Caki2 (cell line): ENCODE measurements around the gene BARX1. TPM values are rescaled to one million over a fixed set of nuclear protein-coding genes. Genes with fewer than 3 reads are reported as not detected.
"Not testable (repeated sequence)": the region's sequence is repeated elsewhere in the genome, so short reads cannot be mapped to it uniquely, and the experiment has no call there.

Source experiments
- DNase-seq: peaks from one replicate; pipeline ENCODE4 v3.0.0-alpha.2; 2015; ENCODE audit warnings: low read depth
- in situ Hi-C: cut with HindIII; loops from 2 replicates; pipeline ENCODE4 v1.10.0; 2016; ENCODE audit warnings: low sequenced_read_pairs, low pct_unique_long_range_greater_than_20kb, mixed read lengths
- total RNA-seq: library from RNA; depleted of rRNA; stranded (reverse); fragments of >200 nt; shearing (Covaris generic); gene quantifications from 2 replicates; pipeline ENCODE4 v1.2.3, GENCODE V29; 2014; ENCODE audit warnings: low replicate concordance

Gene BARX1
- total RNA-seq, 1 experiment from 2014 or later: 66.3 TPM

- no peak for DNase-seq
- in situ Hi-C loops: no loop called here
Measured at GRCh38 chr9:93941493-93941892, 13.7 kb downstream of the BARX1 start.

GRCh38 chr9:93940951-93941350 is 14.2 kb downstream of the BARX1 start:
- no peak for DNase-seq
- in situ Hi-C loops: no loop called here

- DNase-seq, in situ Hi-C loops: not testable (repeated sequence)
Measured at GRCh38 chr9:93939589-93939988, 15.6 kb downstream of the BARX1 start.

- no peak for DNase-seq
- in situ Hi-C loops: no loop called here
Measured at GRCh38 chr9:93937193-93937592, 18.0 kb downstream of the BARX1 start.

GRCh38 chr9:93931905-93932304 is 23.2 kb downstream of the BARX1 start:
- no peak for DNase-seq
- in situ Hi-C loops: no loop called here

- no peak for DNase-seq
- in situ Hi-C loops: no loop called here
Measured at GRCh38 chr9:93930070-93930469, 25.1 kb downstream of the BARX1 start.

GRCh38 chr9:93929231-93929630 is 25.9 kb downstream of the BARX1 start:
- in situ Hi-C loops: no loop called here
- no peak for DNase-seq

- DNase-seq: no peak
- in situ Hi-C loops: no loop called here
Measured at GRCh38 chr9:93922535-93922934, 32.6 kb downstream of the BARX1 start.

GRCh38 chr9:93920131-93920800 is 34.9 kb downstream of the BARX1 start:
- in situ Hi-C loops: no loop called here
- no peak for DNase-seq

GRCh38 chr9:93918061-93918460 is 37.1 kb downstream of the BARX1 start:
- no peak for DNase-seq
- in situ Hi-C loops: no loop called here

- no peak for DNase-seq
- in situ Hi-C loops: no loop called here
Measured at GRCh38 chr9:93917121-93917853, 37.9 kb downstream of the BARX1 start.

GRCh38 chr9:93916358-93916757 is 38.8 kb downstream of the BARX1 start:
- in situ Hi-C loops: no loop called here
- DNase-seq: no peak

- no peak for DNase-seq
- in situ Hi-C loops: no loop called here
Measured at GRCh38 chr9:93911801-93912554, 43.2 kb downstream of the BARX1 start.

GRCh38 chr9:93911136-93911745 is 43.9 kb downstream of the BARX1 start:
- DNase-seq: no peak
- in situ Hi-C loops: no loop called here

- in situ Hi-C loops: no loop called here
- no peak for DNase-seq
Measured at GRCh38 chr9:93910598-93910997, 44.6 kb downstream of the BARX1 start.

GRCh38 chr9:93910196-93910595 is 45.0 kb downstream of the BARX1 start:
- in situ Hi-C loops: no loop called here
- DNase-seq: no peak

- in situ Hi-C loops: no loop called here
- DNase-seq: no peak
Measured at GRCh38 chr9:93909242-93909616, 45.9 kb downstream of the BARX1 start.

GRCh38 chr9:93908591-93909241 is 46.4 kb downstream of the BARX1 start:
- DNase-seq: no peak
- in situ Hi-C loops: no loop called here
